Endothelial cell of umbilical vein (primary cell): ENCODE measurements around the gene GJB2.

Experiments
- CTCF ChIP-seq, 2 donors: IDR thresholded peaks; 1 replicate in 1 of 2; 2 replicates in 1 of 2; pipeline ENCODE4 v1.5.1; 2011; ENCODE audit warnings: low read length in 2 of 2, mild to moderate bottlenecking in 2 of 2, moderate library complexity in 2 of 2, control low read depth in 1 of 2, inconsistent platforms in 1 of 2, low read depth in 1 of 2; ENCODE audit not compliant: insufficient read depth in 1 of 2; ENCODE audit errors: extremely low read depth in 1 of 2
- JUN ChIP-seq: IDR thresholded peaks from 2 replicates; pipeline ENCODE4 v1.6.1; 2011; ENCODE audit warnings: borderline replicate concordance, low read depth; ENCODE audit not compliant: insufficient read length, insufficient read depth
- POLR2A ChIP-seq: IDR thresholded peaks from 2 replicates; pipeline ENCODE4 v1.6.1; 2012; ENCODE audit warnings: low read depth, mild to moderate bottlenecking, control low read depth, low read length

- TF ChIP-seq POLR2A (no peak), CTCF (IDR thresholded peaks at IDR 0.05; ENCODE audit: extremely low read depth in 1 of 2, insufficient read depth in 1 of 2, low read depth in 1 of 2, low read length in 2 of 2) (no peak), JUN (no peak)
Measured at GRCh38 chr13:20192836-20193161, at the start of gene GJB2.
